Retina (tissue), 1 donor: Measurements from ENCODE around the gene RRP9.
"Not testable (repeated sequence)": the region's sequence is repeated elsewhere in the genome, so short reads cannot be mapped to it uniquely, and the experiment has no call there.

Experiments
- DNase-seq: peaks from one replicate; pipeline ENCODE4 v3.0.0-alpha.2; 2016

The RRP9 gene

DNA sequence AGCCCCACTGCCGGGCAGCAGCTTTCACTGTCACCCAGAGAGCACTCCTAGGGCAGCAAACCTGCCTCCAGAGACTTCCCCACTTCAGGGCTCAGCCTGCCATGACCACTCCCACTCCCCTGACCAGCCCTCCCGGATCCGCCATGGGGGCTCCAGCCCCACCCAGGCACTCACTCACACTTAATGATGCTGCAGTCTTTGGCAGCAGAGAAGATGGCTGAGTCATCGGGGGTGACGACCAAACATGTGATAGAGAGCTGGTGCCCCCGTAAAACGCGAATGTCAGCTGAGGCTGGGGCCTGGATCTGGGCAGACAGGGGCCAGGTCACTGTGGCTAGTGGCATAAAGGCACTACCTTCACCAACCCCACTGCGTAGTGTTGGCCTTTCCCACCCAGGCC is 4.7 kb downstream of the RRP9 start:
- DNase-seq = no peak

DNA sequence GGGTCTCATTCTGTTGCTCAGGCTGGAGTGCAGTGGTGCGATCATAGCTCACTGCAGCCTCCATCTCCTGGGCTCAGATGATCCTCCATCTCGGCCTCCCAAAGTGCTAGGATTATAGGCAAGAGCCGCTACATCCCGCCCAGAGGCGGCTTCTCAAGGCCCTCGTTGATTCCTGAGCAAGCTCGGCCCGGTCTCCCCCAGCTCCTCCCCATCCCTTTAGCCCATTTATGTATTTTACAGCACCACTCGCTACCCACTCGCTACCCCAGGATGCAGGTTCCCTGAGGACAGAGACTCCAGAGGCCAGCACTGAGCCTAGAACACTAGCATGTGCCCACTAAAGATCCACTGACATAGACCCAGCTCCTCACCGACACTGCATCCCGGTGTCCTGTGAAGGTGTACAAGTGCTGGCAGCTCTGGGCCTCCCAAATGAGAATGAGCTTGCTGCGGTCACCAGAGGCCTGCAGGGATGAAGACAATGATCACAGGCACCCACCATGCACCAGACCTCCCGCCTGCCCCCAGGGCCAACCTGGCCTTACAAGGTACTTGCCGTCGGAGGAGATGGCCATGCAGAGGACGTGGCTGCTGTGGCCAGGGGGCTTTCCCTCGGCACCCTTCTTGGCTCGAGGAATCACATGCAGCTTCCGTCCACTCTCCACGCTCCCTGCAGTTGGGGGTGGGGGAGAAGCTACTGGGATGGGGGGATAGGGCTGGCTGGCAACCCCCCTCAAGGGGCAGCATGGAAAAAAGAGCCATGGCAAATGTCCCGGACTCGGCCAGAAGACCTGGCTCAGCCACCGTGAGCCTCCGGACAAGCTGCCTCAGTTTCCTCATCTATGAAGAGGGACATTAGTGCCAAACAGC is 5.6 kb downstream of the RRP9 start:
- DNase-seq = no peak

DNA sequence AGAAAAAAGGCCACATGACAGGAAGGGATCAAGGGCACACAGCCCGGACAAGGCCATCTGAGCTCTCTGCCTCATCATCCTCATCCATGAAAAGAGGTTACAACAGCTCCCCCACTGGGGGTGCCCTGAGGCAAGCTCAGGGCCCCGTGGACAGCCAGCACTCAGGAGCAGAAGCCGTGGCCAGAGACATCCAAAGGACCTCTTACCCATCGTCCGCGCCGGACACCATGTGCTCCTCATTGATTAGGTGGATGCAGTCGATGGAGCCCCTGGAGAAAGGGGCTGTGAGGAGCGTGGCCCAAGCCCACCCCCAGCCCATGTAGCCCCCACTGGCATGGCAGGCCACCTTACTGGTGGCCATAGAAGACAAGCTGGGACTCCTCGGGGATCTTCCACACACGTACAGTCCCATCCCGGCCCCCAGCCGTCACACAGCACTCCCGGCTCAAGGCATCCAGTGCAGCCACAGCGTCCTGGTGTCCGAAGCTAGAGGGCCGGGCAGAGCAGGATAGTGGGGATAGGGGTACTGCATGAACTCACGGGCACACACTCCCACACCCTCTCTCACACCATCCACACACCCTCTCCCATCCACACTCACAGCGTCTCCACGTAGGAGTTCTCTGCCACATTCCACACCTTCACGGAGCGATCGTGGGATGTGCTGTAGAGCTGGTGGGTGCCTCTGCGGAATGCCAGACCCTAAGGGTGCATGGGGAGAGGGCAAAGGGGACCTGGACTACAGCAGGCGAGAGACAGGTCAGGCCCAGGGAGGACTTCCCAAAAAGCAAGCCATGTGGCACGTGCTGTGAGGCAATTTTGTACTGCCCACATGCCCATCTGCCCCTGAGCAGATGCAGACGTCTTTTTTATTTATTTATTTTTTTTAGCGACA is 6.5 kb downstream of the RRP9 start:
- no peak for DNase-seq

- no peak for DNase-seq
These were observed 7.4 kb downstream of the RRP9 start for GRCh38 chr3:51934139-51934850.

GRCh38 chr3:51933471-51934138 is 8.1 kb downstream of the RRP9 start:
- no peak for DNase-seq

DNA sequence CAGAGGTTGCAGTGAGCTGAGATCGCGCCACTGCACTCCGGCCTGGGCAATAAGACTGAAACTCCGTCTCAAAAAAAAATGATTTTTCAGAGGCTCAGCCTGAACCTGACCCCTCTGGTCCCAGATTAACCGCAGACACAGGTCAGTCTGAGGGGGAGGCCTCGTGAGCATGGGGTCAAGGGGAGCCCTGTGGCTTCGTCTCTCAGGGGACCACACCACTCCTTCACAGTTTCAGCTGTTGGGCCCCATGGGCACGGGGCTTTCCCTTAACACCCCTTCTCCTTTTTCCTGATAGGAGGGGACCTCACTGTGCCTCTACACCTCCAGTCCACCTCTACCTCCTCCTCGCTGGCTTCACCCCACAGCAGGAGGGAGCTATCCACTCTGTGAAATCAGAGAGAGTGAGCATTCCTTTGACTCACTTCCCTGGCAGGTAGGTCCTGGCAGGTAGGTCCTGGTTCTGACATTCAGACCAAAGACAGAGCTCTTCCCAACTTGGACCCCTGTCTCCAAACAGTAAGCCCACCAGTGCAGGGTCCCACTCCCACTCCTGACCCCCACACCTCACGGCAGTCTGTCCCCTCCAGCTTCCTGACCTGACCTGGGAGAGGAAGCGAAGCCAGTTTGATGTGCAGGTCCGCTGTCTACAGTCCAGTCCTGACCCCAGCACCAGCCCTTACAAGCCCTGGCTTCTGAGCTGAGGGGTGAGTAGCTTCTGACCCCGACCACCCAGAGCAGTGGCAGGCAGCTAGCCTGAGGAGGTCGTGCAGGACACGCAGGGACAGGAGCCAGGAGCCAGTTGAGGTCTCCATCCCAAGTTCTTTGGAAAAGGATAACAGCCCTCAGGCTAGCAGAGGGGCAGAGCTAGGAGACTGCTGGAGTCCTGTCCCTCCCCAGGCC is 9.0 kb downstream of the RRP9 start:
- no peak for DNase-seq

- no peak for DNase-seq
These were observed 9.9 kb downstream of the RRP9 start for GRCh38 chr3:51931756-51932155.

DNA sequence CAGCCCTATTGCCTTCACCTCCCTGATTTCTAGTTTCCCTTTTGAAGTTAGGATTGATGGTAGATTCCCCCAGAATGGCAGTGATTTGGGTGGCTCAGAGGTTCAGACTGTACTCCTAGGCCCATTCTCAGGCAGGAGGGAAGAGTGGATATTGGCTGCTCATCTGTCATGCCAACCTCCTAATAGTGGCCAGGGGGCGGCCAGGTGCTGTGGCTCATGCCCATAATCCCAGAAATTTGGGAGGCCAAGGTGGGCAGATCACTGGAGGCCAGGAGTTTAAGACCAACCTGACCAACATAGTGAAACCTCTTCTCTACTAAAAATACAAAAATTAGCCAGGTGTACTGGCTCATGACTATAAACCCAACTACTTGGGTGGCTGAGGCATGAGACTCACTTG is 11.3 kb downstream of the RRP9 start:
- DNase-seq = no peak

DNA sequence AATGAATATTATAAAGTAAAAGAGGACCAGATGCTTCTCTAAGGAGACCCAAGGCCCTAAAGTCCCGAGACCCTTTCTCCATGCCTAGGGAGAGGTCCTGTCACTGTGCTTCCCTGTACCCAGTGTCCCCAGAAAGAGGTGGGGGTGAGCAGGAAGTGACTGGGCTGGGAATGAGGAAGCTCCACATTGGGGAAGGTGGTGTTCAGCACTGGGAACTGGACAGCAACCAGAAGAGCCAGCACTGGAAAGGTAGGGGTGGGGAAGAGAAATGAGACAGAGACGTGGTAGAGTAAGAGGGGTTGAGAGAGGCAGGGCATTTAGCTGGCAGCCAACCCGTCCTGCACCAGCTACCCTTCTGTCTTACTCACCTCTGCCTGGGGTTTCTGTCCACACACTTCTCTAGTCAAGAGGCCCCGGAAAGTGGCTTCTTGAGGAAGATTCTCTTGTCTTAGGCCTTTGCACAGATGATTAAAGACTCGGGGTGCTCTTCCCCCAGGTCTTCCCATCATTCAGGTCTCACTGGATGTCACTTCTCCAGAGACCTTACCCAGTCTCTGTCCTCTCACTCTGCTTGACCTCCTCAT is 12.2 kb downstream of the RRP9 start:
- DNase-seq = no peak

DNA sequence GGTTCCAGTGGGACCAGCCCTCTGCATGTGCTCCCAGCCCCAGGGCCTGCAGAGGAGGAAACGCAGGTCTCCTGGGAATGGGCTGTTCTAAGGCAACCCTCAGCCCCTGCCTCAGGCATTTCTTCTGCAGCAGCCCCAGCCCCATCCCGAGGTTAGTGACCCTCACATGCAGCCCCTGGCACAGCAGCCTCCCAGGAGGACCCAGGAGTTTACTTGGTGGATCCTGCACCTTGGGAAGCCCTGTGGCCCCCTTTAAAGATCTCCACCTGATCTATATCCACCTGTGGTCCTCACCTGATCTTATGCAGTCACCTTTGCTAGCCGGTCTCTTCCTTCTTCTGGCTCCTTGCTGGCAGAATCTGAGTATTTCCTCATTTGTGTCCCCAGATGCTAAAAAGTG is 12.7 kb downstream of the RRP9 start:
- not testable (repeated sequence) for DNase-seq

DNA sequence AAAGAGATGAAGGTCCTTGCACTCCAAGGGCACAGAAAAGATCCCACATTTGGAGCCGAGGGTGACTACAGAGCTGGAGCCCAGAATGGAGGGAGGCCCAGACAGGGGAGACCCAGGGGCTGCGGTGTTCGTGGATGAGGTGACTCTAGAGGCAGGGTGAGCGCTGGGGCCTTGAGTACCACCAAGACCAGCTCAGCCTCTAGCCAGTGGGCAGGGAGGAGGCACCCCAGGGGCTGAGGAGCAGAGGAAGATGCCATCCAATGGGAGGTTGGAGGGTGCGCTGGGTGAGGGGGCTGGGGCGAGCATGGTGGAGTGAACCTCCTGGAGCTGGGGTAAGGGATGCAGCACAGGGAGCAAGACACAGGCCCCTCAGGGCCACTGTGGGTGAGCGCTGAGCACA is 13.3 kb downstream of the RRP9 start:
- no peak for DNase-seq

- DNase-seq = no peak
These were observed 14.4 kb downstream of the RRP9 start for GRCh38 chr3:51927061-51927977.

- DNase-seq = no peak
These were observed 20.6 kb downstream of the RRP9 start for GRCh38 chr3:51921081-51921578.

- no peak for DNase-seq
These were observed 25.3 kb downstream of the RRP9 start for GRCh38 chr3:51916418-51916817.

DNA sequence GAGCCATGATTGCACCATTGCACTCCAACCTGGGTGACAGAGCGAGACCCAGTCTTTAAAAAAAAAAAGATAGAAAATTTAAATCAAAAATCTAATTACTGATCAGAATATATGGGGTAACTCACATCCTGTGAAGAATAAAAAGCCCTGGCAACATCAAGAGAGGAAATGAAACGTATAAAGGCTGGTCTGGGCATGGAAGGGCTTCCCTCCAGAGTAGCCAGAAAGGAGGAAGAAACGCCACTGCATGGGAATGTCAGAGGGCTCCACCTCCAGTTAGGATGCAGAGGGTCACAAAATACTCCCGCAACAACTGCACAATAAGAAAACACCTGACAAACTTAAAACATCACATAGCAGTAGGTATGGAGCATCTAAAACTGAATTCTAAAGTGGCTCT is 33.7 kb downstream of the RRP9 start:
- DNase-seq = no peak

DNA sequence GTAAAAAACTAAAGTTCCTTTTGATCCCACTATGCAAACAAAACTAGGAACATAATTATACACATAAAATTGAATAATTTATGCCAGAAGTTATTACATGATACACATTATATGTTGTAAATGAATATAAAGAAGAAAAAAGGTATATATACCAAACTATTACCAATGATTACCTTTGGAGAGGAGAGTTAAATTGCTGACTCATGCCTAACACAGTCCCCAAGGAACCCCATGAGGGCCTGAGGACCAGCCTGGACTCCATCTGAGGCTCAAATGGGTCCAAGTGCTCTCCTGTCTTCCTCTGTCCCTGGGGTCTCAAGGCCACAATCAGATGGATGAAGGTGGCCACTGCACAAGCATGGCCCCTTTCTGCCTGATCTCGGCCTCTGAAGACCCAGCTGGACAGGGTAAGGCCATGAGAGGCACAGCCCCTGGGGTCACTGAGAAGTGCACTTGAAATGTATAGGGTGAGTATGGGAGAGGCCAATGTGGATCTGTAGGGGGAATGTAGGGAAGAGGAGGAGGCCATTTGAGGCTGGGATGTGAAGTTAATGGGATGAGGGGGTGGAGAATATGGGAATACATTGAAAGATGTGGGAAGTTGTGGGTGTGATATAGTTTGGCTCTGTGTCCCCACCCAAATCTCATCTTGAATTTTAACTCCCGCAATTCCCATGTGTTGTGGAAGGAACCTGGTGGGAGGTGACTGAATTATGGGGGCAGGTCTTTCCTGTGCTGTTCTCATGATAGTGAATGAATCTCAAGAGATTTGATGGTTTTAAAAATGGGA is 37.5 kb downstream of the RRP9 start:
- no peak for DNase-seq

GRCh38 chr3:51902361-51902760 is 39.3 kb downstream of the RRP9 start:
- DNase-seq = not testable (repeated sequence)

- DNase-seq = not testable (repeated sequence)
These were observed 41.7 kb downstream of the RRP9 start for GRCh38 chr3:51900043-51900442.

GRCh38 chr3:51897391-51897790 is 44.3 kb downstream of the RRP9 start:
- DNase-seq = no peak
